Measurements from ENCODE around the gene ANKRD12. TPM values are rescaled to one million over a fixed set of nuclear protein-coding genes. Genes with fewer than 3 reads are reported as not detected.

ANKRD12 gene
- total RNA-seq = 39.6 and 88.0 TPM in 2 replicates

DNA sequence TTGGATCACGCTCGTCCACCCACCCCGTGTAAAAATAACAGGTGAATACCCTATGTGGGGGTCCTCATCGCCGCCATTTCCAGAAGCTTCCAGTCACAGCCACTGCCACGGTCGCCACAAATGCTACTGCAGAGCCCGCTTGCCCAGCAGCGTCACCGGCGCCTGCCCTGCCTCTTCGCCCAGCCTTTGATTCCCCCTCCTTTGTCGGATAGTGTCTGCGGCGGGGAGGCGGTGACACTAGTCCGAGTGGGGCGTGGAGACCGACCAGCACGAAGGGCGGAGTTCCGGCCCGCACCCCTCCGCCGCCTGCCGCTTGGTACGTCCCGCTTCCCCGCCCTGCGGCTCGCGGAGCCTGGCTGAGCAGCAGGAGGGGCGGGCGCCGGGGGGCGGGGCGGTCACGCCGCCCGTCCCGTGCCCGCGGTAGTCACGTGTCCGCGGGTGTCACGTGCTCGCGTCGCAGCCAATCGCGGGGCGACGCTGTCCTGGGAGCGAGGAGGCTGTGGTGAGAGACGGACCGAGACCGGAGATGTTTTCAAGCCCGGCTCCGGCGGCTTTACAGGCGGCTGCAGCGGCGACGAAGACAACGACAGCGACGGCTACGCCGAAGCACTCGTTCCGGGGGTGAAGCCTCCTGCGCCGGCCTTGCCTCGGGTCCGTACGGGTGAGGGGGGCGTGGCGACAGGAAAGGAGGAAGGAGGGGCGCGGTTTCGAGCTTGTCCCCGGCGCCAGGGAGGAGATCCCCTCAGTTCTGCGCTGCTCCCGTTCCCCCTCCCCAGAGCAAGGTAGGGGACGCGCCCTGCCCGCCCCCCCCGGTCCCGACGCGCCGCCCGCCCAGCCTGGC is at the start of gene ANKRD12:
TSS of gene ANKRD12 (plus strand) at position 467 of the 841 bp plus-strand sequence. CDS start 45,652 bp downstream, outside the sequence.

DNA sequence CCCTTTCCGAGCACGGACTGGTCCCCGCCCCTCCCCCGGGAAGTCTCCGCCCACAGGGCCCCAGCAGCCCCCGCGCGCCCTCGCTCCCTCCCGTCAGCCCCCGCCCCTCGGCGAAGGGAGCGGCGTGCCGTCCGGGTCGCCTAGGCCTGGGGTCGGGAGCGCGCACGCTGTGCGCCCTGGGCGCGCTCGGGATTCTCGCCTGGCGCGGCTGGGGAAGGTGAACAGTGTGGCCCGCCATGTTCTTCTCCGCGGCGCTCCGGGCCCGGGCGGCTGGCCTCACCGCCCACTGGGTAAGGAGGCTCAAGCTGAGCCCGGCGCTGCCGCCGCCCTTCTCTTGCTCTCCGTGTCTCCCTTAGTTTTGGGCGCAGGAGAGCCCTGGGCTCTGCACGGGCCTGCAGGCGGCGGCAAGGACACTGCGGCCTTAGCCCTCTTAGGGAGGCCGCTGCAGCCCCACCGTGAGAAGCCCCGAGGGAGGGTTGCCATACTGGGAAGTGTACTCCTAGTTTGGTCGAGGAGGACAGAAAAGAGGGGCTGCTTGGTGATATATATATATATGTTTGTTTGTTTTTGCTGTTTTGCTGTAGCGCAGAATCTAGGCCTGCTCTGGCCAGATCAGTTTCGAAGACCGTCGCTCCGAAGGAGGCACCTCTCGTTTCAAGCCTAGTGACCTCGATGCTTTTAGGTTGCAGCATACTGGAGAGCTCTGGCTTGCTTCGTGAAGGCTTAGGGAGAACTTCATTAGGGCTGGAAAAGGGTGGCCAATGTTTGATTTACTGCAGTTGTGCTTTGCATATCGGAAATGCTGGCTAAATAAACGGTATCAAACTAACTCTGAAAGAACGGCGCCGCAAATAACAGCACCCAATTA is 33.8 kb upstream of the ANKRD12 start, which contains the start of gene NDUFV2:
TSS of gene NDUFV2 (plus strand) at position 192 of the 868 bp plus-strand sequence. CDS start at position 237, 45 bp downstream.

DNA sequence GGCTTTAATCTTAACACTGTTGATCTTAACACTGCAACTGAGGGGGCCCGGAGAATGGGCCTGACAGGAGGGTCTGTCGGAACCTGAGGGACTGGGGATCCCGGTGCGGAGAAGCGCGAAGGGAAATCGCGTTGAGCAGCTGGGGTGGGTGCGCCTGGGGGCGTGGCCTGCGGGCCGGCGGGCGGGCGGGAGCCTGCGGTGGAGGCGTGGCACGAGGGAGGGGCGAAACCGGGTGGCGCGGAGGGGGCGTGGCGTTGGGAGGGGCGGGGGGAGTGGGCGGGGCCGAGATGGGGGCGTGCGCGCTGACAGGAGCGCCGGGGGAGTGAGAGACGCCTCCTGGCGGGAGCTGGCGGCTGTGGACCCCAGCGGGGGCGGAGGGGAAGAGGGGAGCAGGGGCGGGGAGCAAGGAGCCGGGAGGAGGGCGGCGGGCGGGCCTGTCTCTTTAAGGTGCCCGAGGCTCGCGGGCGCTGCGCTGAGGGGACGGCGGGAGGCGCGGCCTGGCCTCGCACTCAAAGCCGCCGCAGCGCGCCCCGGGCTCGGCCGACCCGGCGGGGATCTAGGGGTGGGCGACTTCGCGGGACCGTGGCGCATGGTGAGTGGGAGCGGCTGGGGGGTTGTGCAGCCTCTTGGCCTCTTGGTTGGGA is 197.9 kb downstream of the ANKRD12 start, which contains the start of gene TWSG1:
TSS of gene TWSG1 (plus strand) at position 445 of the 644 bp plus-strand sequence. CDS start 2,457 bp downstream, outside the sequence.

Other genes starting within 250 kb of the ANKRD12 start
- 68.9 and 119 TPM in 2 replicates for gene NDUFV2, start 34.1 kb upstream of the ANKRD12 start, total RNA-seq
- gene TWSG1, start 198.0 kb downstream of the ANKRD12 start, total RNA-seq = 208 and 471 TPM in 2 replicates